ENCODE results near the gene UNC80.

Gene UNC80

DNA sequence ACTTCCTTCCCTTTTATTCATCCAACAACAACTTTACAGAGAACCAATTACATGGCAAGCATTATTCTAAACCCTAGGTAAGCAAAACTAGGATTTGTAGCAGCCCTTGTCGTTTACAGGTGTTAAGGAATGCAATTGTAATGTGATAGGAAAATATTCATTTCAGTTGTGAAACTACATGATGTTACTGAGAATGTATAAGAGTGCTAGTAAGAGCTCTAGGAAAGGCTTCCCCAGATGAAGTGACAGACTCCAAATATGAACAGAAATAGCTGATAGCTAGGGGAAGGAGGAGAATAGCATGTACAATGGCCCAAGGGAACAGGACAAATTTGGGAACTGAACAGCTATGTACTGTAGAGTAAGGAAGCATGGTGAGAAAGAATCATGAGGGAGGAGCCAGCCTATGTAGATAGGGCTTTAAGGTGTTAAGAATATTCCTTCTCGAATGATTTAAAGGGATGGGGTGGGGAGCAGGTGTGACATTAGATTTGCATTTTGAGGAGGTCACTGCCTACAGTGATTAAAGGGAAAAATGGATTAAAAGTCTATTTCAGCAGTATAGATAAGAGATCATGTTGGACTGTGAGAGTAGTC is 262.6 kb downstream of the UNC80 start:
- no peak for DNase-seq

DNA sequence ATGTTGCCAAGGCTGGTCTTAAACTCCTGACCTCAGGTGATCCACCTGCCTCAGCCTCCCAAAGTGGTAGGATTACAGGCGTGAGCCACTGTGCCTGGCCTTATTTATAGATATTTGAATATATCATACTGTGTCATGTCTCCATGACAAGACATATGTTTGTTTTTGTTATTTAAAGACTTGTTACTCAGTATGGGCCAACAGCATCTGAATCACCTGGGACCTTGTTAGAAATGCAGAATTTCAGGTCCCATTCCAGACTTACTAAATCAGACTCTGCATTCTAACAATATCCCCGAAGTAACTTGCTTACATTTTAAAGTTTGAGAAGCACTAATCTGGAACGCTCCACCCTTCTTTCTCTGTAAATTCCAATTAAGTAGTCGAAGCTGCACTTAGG is 264.0 kb downstream of the UNC80 start:
- DNase-seq: no peak

DNA sequence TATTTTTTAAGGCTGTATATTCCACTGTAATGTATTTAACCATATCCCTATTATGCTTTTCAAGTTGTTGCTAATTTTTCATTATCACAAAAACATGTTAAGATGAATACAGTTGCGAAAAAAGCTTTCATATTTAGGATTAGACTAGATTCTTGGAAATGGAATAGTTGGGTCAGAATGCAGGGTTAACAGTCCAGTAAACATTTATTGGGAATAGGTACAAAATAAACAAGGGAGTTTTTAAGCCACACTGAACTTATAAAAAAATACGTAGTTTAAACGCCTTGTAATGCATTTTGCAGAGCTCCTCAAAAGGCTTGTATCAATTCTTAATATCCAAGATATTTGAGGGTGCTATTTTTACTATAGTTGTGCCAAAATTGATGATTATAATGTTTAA is 266.4 kb downstream of the UNC80 start:
- no peak for DNase-seq

DNA sequence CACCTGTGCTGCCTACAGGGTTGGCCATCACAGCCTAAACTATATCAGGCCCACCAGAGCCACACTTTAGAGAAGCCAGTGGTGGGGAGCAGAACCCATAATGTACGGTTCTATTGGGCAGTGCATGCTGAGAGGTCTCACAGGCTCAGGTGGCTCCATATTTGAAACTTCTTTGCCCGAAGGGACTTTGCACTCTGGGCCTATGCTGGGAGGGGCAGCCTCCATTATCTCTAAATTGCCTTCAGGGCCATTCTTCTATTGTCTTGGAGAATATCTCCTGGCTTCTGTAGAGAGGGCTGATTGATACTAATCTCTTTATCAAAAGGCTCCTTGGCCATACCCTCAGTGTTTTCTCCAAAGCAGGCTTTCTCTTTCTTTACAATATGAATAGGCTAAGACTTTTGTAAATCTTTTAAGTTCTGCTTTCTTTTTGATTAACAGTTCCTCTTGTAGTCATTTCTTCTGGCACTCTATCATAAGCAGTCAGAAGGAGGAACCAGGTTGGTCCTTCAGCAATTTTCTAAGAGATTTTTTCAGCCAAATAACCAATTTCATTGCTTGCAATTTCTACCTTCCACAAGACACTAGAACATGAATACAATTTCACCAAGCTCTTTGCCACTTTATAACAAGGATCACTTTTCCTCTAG is 275.3 kb downstream of the UNC80 start:
- DNase-seq: no peak
